Keratinocyte (primary cell): ENCODE results near the gene DARS2.
"Not testable (repeated sequence)": the region's sequence is repeated elsewhere in the genome, so short reads cannot be mapped to it uniquely, and the experiment has no call there.

Experiments used
- CTCF ChIP-seq, 3 experiments: IDR thresholded peaks in 1 of 3; conservative IDR thresholded peaks in 1 of 3; optimal IDR thresholded peaks in 1 of 3; 2 replicates in 2 of 3; 3 replicates in 1 of 3; pipeline versions ENCODE3 to v1.5.1; 2011; ENCODE audit warnings: low read length in 3 of 3, mild to moderate bottlenecking in 3 of 3, moderate library complexity in 2 of 3, control low read depth in 1 of 3, inconsistent platforms in 1 of 3; ENCODE audit not compliant: insufficient read depth in 2 of 3; ENCODE audit errors: extremely low read depth in 1 of 3
- EZH2 ChIP-seq: IDR thresholded peaks from one replicate; pipeline ENCODE4 v1.6.1; 2012; ENCODE audit warnings: inconsistent platforms, mild to moderate bottlenecking, low read length, moderate library complexity

GRCh38 chr1:173862146-173862768, 37.8 kb downstream of the DARS2 start:
- TF ChIP-seq EZH2; CTCF (optimal IDR thresholded peaks at IDR 0.05 in 1 of 3, IDR thresholded peaks at IDR 0.05 in 1 of 3, conservative IDR thresholded peaks at IDR 0.05 in 1 of 3; ENCODE audit: extremely low read depth in 1 of 3, insufficient read depth in 2 of 3, low read length in 3 of 3): not testable (repeated sequence)
